Testis (tissue), 3 donors: ENCODE results near the gene TLE4. TPM values are rescaled to one million over a fixed set of nuclear protein-coding genes. Genes with fewer than 3 reads are reported as not detected.
"Not testable (repeated sequence)": the region's sequence is repeated elsewhere in the genome, so short reads cannot be mapped to it uniquely, and the experiment has no call there.

Source experiments
- DNase-seq: peaks from one replicate; pipeline ENCODE4 v3.0.0-alpha.2; 2019
- H3K27ac ChIP-seq, 2 donors: fragments of 200-600 bp; sonication (generic); one replicate each; pipeline ENCODE4 v1.5.1; 2019
- H3K27me3 ChIP-seq: fragments of 200-600 bp; sonication (generic); one replicate; pipeline ENCODE4 v1.5.1; 2019
- H3K36me3 ChIP-seq: fragments of 200-600 bp; sonication (generic); one replicate; pipeline ENCODE4 v1.5.1; 2017; ENCODE audit warnings: low read depth; ENCODE audit errors: missing control alignments
- H3K4me1 ChIP-seq: fragments of 200-600 bp; sonication (generic); one replicate; pipeline ENCODE4 v1.5.1; 2019
- H3K4me3 ChIP-seq, 2 donors: fragments of 200-600 bp; sonication (generic); one replicate each; pipeline ENCODE4 v1.5.1; 2017 to 2019
- H3K9me3 ChIP-seq: fragments of 200-600 bp; sonication (generic); one replicate; pipeline ENCODE4 v1.5.1; 2017
- POLR2A ChIP-seq: fragments of 450-650 bp; IDR thresholded peaks from one replicate; pipeline ENCODE4 v1.6.1; 2017; ENCODE audit warnings: antibody characterized with exemption, mild to moderate bottlenecking, moderate library complexity
- WGBS, 2 donors: methylation state at CpG; one replicate each; pipeline ENCODE4 v1.1.5; 2018; 5-methylcytosine and 5-hydroxymethylcytosine counted together
- intact Hi-C: fragments of 100-400 bp; cut with DNase I; formaldehyde crosslinking; loops from one replicate; pipeline ENCODE4 v1.15.1; 2023; ENCODE audit warnings: low total_unique reads
- polyA plus RNA-seq: library from polyadenylated mRNA; stranded (reverse); fragments of 350-450 nt; fragmentation: Illumina TruSeq; extraction: RNeasy Lipid Tissue Mini Kit (QIAGEN cat#74804); gene quantifications from one replicate; pipeline ENCODE4 v1.2.3, GENCODE V29; 2014; ENCODE audit warnings: low read depth, low replicate concordance; ENCODE audit not compliant: insufficient read depth
- total RNA-seq, 2 donors: library from RNA; depleted of rRNA; stranded (reverse); fragments of >200 nt; gene quantifications; one replicate each; pipeline ENCODE4 v1.2.3, GENCODE V29; 2016
- TF ChIP-seq, protein P1 (sequence below), 3 experiments: fragments of 450-650 bp in 2 of 3; fragments of 200-600 bp in 1 of 3; sonication (generic) in 1 of 3; IDR thresholded peaks; one replicate each; pipeline ENCODE4 v1.5.1; 2016 to 2019; ENCODE audit warnings: antibody characterized with exemption in 3 of 3, mild to moderate bottlenecking in 2 of 3, moderate library complexity in 1 of 3

TLE4 gene
- total and polyA plus RNA-seq, 3 donors from 2014 or later: 223 to 311 (median 292) TPM

GRCh38 chr9:79537838-79538237, 33.9 kb upstream of the TLE4 start:
- TF ChIP-seq POLR2A: no peak
- TF ChIP-seq, protein P1, sequence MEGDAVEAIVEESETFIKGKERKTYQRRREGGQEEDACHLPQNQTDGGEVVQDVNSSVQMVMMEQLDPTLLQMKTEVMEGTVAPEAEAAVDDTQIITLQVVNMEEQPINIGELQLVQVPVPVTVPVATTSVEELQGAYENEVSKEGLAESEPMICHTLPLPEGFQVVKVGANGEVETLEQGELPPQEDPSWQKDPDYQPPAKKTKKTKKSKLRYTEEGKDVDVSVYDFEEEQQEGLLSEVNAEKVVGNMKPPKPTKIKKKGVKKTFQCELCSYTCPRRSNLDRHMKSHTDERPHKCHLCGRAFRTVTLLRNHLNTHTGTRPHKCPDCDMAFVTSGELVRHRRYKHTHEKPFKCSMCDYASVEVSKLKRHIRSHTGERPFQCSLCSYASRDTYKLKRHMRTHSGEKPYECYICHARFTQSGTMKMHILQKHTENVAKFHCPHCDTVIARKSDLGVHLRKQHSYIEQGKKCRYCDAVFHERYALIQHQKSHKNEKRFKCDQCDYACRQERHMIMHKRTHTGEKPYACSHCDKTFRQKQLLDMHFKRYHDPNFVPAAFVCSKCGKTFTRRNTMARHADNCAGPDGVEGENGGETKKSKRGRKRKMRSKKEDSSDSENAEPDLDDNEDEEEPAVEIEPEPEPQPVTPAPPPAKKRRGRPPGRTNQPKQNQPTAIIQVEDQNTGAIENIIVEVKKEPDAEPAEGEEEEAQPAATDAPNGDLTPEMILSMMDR (IDR thresholded peaks at IDR 0.05): no peak
- H3K27me3 ChIP-seq: no peaks in the 10 kb centered on the region
- no peaks in the 10 kb centered on the region for H3K9me3 ChIP-seq
- no peaks in the 10 kb centered on the region for H3K4me1 ChIP-seq
- no peak overlapping the region for H3K4me3 ChIP-seq
- DNase-seq: no peak
- no peak overlapping the region for H3K27ac ChIP-seq
- intact Hi-C loops: no loop called here
- WGBS, 2 donors: 93 to 95% methylated on average over 2 of the region's 2 CpGs
- no peaks in the 10 kb centered on the region for H3K36me3 ChIP-seq

DNA sequence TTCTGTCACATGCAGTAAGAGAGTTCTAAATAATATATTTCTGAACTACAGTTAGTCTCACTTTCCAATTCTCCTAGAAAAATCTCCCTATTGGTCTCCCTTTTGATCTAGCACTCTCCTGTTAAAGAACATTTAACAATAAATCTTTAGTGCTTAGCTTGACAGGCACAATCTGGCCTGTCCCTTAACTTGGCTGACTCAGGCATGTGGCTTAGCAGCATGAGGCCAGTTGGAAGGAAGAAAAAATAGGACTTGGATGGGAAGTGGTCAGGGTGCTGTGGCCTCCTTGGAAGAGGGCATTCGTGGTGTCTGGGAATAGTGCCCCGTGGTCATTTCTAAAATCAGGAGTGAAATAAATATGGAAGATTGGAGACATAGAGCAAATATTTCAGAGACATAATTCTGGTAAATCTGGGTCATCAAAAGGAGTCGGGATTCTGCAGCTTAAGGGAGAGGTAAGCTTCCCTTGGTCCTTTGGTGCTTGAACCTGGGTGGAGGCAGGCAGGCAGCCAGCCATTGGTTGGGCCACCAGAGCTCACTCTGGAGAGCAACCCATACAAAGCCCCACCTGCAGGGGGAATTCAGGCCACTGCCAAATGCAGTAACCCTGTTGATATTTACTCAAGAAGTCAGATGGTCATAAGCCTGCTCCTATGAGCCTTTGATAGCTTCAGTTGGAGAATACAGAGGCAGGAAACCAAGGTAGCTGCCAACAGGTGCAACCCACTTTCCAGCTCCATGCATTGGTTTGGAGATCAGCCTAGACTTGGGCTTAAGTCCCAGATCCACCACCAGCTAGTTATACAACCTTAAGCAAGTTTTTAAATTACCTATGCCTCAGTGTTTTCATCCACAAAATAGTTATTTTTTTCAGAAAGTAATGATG, 28.8 kb upstream of the TLE4 start:
- DNase-seq: no peak
- H3K27ac ChIP-seq: no peak overlapping the region
- no peaks in the 10 kb centered on the region for H3K4me1 ChIP-seq
- H3K9me3 ChIP-seq: no peaks in the 10 kb centered on the region
- no peaks in the 10 kb centered on the region for H3K36me3 ChIP-seq
- no peaks in the 10 kb centered on the region for H3K27me3 ChIP-seq
- H3K4me3 ChIP-seq: no peak overlapping the region
- 92 to 100% methylated on average over 3 of the region's 3 CpGs for WGBS, 2 donors
- intact Hi-C loops: no loop called here
- no peak for TF ChIP-seq POLR2A
- TF ChIP-seq, protein P1 (IDR thresholded peaks at IDR 0.05): no peak

DNA sequence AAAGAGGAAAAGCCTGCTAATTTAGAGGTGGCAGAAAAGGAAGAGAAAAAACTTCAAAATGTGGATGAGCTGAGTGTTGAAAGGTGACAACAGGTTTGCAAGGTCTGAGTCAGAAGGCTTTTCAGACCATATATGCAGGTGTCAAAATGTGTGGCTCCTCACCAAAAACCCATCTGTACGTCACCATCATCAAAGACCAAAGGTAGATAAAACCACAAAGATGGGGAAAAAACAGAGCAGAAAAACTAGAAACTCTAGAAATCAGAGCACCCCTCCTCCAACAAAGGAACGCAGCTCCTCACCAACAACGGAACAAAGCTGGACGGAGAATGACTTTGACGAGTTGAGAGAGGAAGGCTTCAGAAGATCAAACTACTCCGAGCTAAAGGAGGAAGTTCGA, 27.4 kb upstream of the TLE4 start:
- intact Hi-C loops, H3K4me1 ChIP-seq, DNase-seq, H3K9me3 ChIP-seq, H3K27ac ChIP-seq, H3K4me3 ChIP-seq, H3K36me3 ChIP-seq, H3K27me3 ChIP-seq: not testable (repeated sequence)
- 88 to 93% methylated on average over 7 of the region's 7 CpGs for WGBS, 2 donors

DNA sequence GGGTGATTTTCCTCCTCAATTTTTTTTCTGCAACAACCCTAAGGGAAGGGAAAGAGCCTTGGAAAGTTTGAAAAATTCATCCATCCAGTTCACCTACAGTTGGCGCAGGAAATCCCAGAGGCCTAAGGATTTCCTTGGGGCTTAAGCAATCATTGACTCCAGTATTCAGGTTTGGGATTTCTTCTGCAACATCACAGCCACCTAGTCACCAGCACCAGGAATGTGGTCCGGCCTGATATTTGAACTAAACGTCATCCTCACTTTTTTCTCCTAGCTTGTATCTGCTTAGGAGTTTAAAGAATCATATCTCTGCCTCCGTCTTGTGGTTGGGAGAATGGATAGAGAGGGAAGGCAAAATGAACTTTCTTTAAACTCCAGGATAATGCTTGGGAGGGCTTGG, 20.2 kb upstream of the TLE4 start:
- H3K9me3 ChIP-seq: no peaks in the 10 kb centered on the region

GRCh38 chr9:79551994-79552393, 19.8 kb upstream of the TLE4 start:
- 67 to 85% methylated on average over 1 of the region's 1 CpG for WGBS, 2 donors
- no peak overlapping the region for H3K4me3 ChIP-seq
- intact Hi-C loops: no loop called here
- H3K36me3 ChIP-seq: no peaks in the 10 kb centered on the region
- no peaks in the 10 kb centered on the region for H3K27me3 ChIP-seq
- no peak for TF ChIP-seq POLR2A
- TF ChIP-seq, protein P1 (IDR thresholded peaks at IDR 0.05): no peak
- H3K27ac ChIP-seq: no peak overlapping the region
- H3K4me1 ChIP-seq: no peaks in the 10 kb centered on the region
- H3K9me3 ChIP-seq: no peaks in the 10 kb centered on the region
- no peak for DNase-seq

More for the DNA sequence above, 20.2 kb upstream of the TLE4 start:
- TF ChIP-seq, protein P1 (IDR thresholded peaks at IDR 0.05): no peak
- no peak for TF ChIP-seq POLR2A
- WGBS, 2 donors: 91 to 98% methylated on average over 4 of the region's 4 CpGs
- DNase-seq: no peak
- Histone ChIP-seq H3K27ac (no peak overlapping the region), H3K4me3 (no peak overlapping the region), H3K4me1 (no peaks in the 10 kb centered on the region), H3K27me3 (no peaks in the 10 kb centered on the region), H3K36me3 (no peaks in the 10 kb centered on the region)
- intact Hi-C loops: no loop called here
